ENCODE data around the gene MUC3A. TPM values are rescaled to one million over a fixed set of nuclear protein-coding genes. Genes with fewer than 3 reads are reported as not detected.

Gene MUC3A
- total RNA-seq, 4 donors from 2014 or later: not detected

DNA sequence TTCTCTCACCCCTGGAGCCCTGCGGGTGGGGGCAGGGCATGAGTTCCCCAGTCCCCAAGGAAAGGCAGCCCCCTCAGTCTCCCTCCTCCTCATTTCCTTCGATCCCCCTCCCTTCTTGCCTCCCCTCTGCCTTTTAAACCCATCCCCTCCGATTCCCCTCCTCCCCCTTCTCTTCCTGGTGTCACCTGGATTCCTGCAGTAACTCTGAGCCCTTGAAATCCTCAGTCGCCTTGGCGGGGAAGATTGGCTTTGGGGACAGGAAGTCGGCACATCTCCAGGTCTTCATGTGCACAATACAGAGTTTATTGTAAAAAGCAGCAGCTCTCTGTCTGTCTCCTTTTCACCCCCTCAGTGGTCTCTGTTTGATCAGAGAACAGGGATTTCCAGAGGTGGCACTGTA lies 18.7 kb downstream of the MUC3A start:
- DNase-seq (ENCODE audit: low spot score in 2 of 2): no peak

DNA sequence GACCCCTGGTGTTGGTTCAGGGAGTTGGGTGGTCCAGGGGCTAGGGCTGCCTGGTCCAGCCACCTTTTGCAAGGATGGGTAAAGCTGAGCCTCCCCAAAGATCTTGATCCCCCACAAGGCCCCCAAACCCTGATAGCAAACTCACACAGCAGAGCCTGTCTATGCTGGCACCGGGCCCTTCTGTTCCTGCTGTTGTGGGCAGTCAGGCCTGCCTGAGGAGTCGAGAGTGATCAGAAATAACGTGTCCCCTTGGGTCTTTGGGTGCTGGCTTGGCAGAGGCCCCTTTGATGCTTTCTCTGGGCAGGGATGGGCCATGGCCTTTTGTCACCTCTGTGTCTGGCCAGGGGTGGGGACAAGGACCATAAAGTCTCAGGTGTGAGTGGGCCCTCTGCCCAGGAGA lies 19.3 kb downstream of the MUC3A start:
- no peak overlapping the region for H3K27ac ChIP-seq
- H3K4me3 ChIP-seq: no peak overlapping the region
- H3K9me3 ChIP-seq: no peaks in the 10 kb centered on the region
- 19% methylated on average over 3 of the region's 3 CpGs for WGBS
- no peaks in the 10 kb centered on the region for H3K36me3 ChIP-seq
- peaks cover 16% of the 10 kb centered on the region for H3K4me1 ChIP-seq
- H3K27me3 ChIP-seq: peaks cover 70% of the 10 kb centered on the region
- DNase-seq (ENCODE audit: low spot score in 2 of 2): no peak
- TF ChIP-seq, protein P1, sequence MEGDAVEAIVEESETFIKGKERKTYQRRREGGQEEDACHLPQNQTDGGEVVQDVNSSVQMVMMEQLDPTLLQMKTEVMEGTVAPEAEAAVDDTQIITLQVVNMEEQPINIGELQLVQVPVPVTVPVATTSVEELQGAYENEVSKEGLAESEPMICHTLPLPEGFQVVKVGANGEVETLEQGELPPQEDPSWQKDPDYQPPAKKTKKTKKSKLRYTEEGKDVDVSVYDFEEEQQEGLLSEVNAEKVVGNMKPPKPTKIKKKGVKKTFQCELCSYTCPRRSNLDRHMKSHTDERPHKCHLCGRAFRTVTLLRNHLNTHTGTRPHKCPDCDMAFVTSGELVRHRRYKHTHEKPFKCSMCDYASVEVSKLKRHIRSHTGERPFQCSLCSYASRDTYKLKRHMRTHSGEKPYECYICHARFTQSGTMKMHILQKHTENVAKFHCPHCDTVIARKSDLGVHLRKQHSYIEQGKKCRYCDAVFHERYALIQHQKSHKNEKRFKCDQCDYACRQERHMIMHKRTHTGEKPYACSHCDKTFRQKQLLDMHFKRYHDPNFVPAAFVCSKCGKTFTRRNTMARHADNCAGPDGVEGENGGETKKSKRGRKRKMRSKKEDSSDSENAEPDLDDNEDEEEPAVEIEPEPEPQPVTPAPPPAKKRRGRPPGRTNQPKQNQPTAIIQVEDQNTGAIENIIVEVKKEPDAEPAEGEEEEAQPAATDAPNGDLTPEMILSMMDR (IDR thresholded peaks at IDR 0.05): no peak
- TF ChIP-seq POLR2AphosphoS5 (IDR thresholded peaks at IDR 0.05): no peak
- no peak for TF ChIP-seq POLR2A (IDR thresholded peaks at IDR 0.05)
- TF ChIP-seq EP300 (IDR thresholded peaks at IDR 0.05): no peak

More for the DNA sequence above, 18.7 kb downstream of the MUC3A start:
- WGBS: 10% methylated on average over 5 of the region's 6 CpGs
- no peak for TF ChIP-seq POLR2A (IDR thresholded peaks at IDR 0.05)
- no peak for TF ChIP-seq POLR2AphosphoS5 (IDR thresholded peaks at IDR 0.05)
- no peak for TF ChIP-seq EP300 (IDR thresholded peaks at IDR 0.05)
- TF ChIP-seq, protein P1 (IDR thresholded peaks at IDR 0.05): no peak
- Histone ChIP-seq H3K4me1 (peaks cover 16% of the 10 kb centered on the region), H3K27me3 (peaks cover 76% of the 10 kb centered on the region), H3K36me3 (no peaks in the 10 kb centered on the region), H3K27ac (no peak overlapping the region), H3K9me3 (no peaks in the 10 kb centered on the region), H3K4me3 (no peak overlapping the region)

DNA sequence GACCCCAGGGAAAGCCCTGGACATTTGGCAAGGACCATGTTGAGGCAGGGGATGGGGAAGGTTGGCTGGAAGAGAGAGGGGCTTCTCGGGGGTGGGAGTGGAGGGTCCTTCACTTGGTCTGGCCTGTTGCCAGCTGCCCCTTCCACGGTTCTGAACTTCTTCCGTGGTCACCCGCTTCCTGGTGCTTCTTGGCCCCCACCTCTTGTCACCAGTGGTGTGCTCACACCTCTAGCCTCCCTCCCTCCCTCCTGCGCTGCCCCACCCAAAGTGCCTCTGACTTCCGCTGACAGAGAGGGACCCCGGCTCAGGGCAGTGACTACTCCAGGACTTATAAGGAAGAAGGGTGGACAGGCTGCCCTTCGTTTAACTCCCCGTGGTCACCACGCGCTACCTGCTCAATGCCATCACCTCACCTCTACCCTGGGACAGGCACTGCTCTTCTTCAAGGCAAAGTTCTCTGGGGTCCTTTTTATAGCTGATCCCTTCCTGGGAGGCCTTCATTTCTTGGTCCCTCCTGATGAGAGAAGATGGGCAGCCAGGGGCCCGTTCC lies 19.8 kb downstream of the MUC3A start, which contains the start of gene MUC12:
Gene MUC12 (plus strand): TSS at position 500 of the 550 bp plus-strand sequence. CDS start 58 bp downstream, outside the sequence.
- Histone ChIP-seq H3K4me3 (no peak within 1 kb of the TSS), H3K4me1 (peaks cover 16% of the 10 kb centered on the region), H3K27me3 (peaks cover 65% of the 10 kb centered on the region), H3K9me3 (no peaks in the 10 kb centered on the region), H3K36me3 (no peaks in the 10 kb centered on the region), H3K27ac (no peak within 1 kb of the TSS)
- TF ChIP-seq, protein P1 (IDR thresholded peaks at IDR 0.05): no peak
- TF ChIP-seq POLR2A (IDR thresholded peaks at IDR 0.05): no peak
- no peak for TF ChIP-seq EP300 (IDR thresholded peaks at IDR 0.05)
- no peak for DNase-seq (ENCODE audit: low spot score in 2 of 2)
- 48% methylated on average over 12 of the region's 12 CpGs for WGBS

DNA sequence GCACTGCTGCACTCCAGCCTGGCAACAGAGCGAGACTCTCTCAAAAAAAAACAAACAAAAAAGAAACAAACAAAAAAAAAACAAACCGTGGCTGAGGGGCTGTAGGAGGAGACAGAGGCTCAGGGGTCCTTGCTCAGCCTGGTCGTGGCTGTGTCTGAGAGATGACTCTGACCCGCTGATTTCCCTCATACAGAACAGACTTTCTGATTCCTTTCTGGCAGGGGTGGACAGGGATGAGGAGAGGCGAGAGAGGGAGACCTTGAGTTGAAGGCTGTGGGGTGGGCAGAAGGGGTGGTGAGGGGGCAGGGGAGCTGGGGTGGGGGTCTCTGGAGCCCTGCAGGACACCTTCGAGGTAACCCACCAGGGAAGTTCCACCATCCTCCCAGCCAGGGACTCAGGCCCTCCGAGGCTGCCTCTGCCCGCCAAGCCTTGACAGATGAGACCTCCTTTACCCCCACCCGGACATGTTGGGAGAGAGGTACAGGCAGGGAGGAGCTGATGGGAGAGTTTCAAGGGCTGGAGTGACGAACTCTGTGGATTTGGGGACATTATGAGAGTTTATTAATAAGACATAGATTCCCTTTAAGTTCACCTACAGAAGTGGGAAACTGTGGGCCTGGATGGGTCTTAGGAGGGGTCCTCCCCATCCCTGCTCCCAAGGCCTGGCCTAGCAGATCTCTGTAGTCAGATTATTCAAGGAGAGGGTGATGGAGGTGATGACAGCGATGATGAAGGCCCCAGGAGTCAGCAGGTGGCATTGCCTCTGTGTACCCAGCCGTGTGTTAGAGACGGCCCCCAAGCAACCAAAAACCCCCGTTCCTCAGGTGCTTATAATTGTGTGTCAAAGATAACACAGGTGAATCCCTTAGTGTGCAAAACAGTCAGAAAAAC lies 22.0 kb downstream of the MUC3A start:
- 54% methylated on average over 14 of the region's 14 CpGs for WGBS
- Histone ChIP-seq H3K27me3 (peaks cover 43% of the 10 kb centered on the region), H3K9me3 (no peaks in the 10 kb centered on the region)

More for the DNA sequence above, 22.0 kb downstream of the MUC3A start:
- no peaks in the 10 kb centered on the region for H3K36me3 ChIP-seq
- no peak for DNase-seq (ENCODE audit: low spot score in 2 of 2)
- no peak overlapping the region for H3K27ac ChIP-seq
- TF ChIP-seq POLR2AphosphoS5 (IDR thresholded peaks at IDR 0.05): no peak
- no peak for TF ChIP-seq POLR2A (IDR thresholded peaks at IDR 0.05)
- TF ChIP-seq, protein P1 (IDR thresholded peaks at IDR 0.05): no peak
- no peak for TF ChIP-seq EP300 (IDR thresholded peaks at IDR 0.05)
- peaks cover 5% of the 10 kb centered on the region for H3K4me1 ChIP-seq
- H3K4me3 ChIP-seq: no peak overlapping the region
